A673 (cell line): Measurements from ENCODE around the gene MTMR12.

ENCODE experiments used
- CTCF ChIP-seq: fragments of 300-800, 200-600 bp; sonication (generic); conservative IDR thresholded peaks from 2 replicates; pipeline ENCODE4 v1.5.1; 2017; ENCODE audit warnings: low read depth, mild to moderate bottlenecking, antibody characterized with exemption, low read length, moderate library complexity, mixed read lengths
- EZH2 ChIP-seq: fragments of 200-600 bp; sonication (generic); IDR thresholded peaks from 2 replicates; pipeline ENCODE4 v1.6.1; 2017; ENCODE audit warnings: borderline replicate concordance, low read depth, mild to moderate bottlenecking, mixed read lengths, antibody characterized with exemption, low read length; ENCODE audit not compliant: poor library complexity, severe bottlenecking

GRCh38 chr5:32317041-32317440 is 4.3 kb upstream of the MTMR12 start:
- no peak for TF ChIP-seq EZH2
- TF ChIP-seq CTCF: no peak
